Left ventricle myocardium inferior (tissue), 1 donor: ENCODE results near the gene ACR. TPM values are rescaled to one million over a fixed set of nuclear protein-coding genes. Genes with fewer than 3 reads are reported as not detected.

Experiments used
- DNase-seq: peaks from one replicate; pipeline ENCODE4 v3.0.0-alpha.2; 2020
- H3K27ac ChIP-seq: fragments of 200-600 bp; replicated peaks from 2 replicates; pipeline ENCODE4 v1.8.0; 2021
- H3K27me3 ChIP-seq: fragments of 200-600 bp; 2 replicates; pipeline ENCODE4 v1.8.0; 2021; ENCODE audit warnings: low read depth
- H3K36me3 ChIP-seq: fragments of 200-600 bp; 2 replicates; pipeline ENCODE4 v1.8.0; 2021
- H3K4me1 ChIP-seq: fragments of 200-600 bp; 2 replicates; pipeline ENCODE4 v1.8.0; 2021
- H3K4me3 ChIP-seq: fragments of 200-600 bp; 2 replicates; pipeline ENCODE4 v1.8.0; 2021; ENCODE audit warnings: mild to moderate bottlenecking, moderate library complexity
- H3K9me3 ChIP-seq: fragments of 200-600 bp; replicated peaks from 2 replicates; pipeline ENCODE4 v1.8.0; 2021
- intact Hi-C: fragments of 100-400 bp; cut with micrococcal nuclease; formaldehyde crosslinking; loops from one replicate; pipeline ENCODE4 v1.11.0; 2022
- total RNA-seq: library from RNA; stranded (reverse); fragmentation: NEBNext Ultra II Directional; extraction: Animal tissue kit (Norgen Biotek cat#: 25700); gene quantifications from one replicate; pipeline ENCODE4 v1.2.1, GENCODE V29; 2021
- TF ChIP-seq, protein P1 (sequence below): fragments of 200-600 bp; IDR thresholded peaks from 2 replicates; pipeline ENCODE4 v1.8.0; 2021; ENCODE audit warnings: antibody characterized with exemption, mild to moderate bottlenecking, borderline replicate concordance
- donor health status: DM: no; HTN: yes; CAD: no; lungs with severe emphysema.

The ACR gene
- total RNA-seq, 1 donor from 2014 or later: 0.30 TPM

DNA sequence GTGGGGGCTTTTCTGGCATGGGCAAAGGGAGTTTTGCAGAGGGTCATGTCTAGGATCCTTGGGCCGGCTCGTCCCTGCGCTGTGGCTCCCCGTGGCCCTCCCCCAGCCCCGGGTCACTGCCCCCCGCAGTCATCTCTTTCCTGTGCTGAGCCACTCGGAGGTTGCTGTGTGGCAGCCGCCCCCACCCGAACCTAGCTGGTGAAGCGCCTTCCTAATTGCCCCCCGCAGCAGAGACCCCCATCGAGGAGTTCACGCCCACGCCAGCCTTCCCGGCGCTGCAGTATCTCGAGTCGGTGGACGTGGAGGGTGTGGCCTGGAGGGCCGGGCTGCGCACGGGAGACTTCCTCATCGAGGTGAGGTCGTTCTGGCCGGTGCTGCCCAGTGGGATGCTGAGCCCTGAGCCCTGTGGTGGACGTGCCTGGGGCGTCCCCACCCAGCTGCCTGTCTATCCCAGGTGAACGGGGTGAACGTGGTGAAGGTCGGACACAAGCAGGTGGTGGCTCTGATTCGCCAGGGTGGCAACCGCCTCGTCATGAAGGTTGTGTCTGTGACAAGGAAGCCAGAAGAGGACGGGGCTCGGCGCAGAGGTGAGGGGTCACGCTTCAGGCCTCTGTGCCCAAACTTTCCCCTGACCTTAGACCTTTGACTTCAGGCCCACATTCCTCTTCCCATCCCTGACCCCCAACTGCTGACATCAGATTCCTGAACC lies 33.3 kb upstream of the ACR start:
- Histone ChIP-seq H3K36me3 (peaks cover 41% of the 10 kb centered on the region), H3K27ac (peak overlapping the region; percentile 46), H3K9me3 (no peaks in the 10 kb centered on the region), H3K4me1 (peaks cover 57% of the 10 kb centered on the region), H3K27me3 (no peaks in the 10 kb centered on the region), H3K4me3 (no peak overlapping the region)
- TF ChIP-seq, protein P1, sequence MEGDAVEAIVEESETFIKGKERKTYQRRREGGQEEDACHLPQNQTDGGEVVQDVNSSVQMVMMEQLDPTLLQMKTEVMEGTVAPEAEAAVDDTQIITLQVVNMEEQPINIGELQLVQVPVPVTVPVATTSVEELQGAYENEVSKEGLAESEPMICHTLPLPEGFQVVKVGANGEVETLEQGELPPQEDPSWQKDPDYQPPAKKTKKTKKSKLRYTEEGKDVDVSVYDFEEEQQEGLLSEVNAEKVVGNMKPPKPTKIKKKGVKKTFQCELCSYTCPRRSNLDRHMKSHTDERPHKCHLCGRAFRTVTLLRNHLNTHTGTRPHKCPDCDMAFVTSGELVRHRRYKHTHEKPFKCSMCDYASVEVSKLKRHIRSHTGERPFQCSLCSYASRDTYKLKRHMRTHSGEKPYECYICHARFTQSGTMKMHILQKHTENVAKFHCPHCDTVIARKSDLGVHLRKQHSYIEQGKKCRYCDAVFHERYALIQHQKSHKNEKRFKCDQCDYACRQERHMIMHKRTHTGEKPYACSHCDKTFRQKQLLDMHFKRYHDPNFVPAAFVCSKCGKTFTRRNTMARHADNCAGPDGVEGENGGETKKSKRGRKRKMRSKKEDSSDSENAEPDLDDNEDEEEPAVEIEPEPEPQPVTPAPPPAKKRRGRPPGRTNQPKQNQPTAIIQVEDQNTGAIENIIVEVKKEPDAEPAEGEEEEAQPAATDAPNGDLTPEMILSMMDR: no peak
- DNase-seq: peak; percentile 11
- intact Hi-C loops: no loop called here

DNA sequence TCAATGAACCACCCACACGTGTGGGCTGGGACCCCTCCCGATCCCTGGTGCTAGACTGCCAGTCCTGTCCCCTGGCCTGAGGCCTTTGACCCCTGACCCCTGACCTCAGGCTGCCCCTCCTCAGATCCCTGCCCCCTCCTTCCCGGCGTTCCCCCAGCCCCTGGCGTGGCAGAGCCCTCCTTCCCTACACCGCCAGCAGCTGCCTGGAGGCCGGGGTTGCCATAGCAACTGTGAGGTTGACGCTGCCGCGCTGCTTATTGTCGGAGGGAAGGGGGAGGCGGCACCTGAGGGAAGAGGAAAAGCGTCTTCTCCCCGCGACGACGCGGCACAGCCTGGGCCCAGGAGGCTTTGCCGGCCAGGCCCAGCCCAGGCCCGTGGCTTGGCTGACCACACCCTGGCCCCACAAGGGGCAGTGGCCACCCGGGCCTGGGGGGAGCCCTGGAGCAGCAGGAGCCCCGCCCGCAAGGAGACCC lies 32.7 kb upstream of the ACR start:
- DNase-seq: peak; percentile 52
- H3K36me3 ChIP-seq: peaks cover 44% of the 10 kb centered on the region
- no peak overlapping the region for H3K4me3 ChIP-seq
- no peaks in the 10 kb centered on the region for H3K27me3 ChIP-seq
- intact Hi-C loops: no loop called here
- H3K27ac ChIP-seq: peak overlapping the region; percentile 46
- H3K4me1 ChIP-seq: peaks cover 57% of the 10 kb centered on the region
- TF ChIP-seq, protein P1: no peak
- H3K9me3 ChIP-seq: no peaks in the 10 kb centered on the region

DNA sequence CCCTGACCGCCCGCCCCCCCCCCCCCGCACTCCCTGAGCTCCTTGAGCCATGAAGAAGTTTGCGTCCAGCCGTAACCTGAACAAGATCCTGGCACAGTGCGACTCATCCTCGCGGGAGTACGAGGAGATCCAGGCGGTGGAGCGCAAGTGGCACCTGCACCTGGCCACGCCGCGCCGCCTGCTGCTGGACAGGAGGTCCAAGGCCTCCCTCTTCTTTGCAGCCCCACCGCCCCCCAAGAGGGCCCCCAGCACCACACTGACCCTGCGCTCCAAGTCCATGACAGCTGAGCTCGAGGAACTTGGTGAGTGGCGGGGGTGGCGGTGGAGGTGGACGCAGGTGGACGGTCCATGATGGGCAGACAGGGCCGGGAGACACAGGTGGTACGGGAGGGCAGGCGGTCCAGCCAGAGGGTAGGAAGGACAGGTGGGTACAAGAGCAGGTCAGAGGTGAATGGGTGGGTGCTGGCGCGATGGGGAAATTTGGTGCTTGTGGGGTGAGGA lies 32.1 kb upstream of the ACR start:
- intact Hi-C loops: no loop called here
- peaks cover 44% of the 10 kb centered on the region for H3K36me3 ChIP-seq
- peak; percentile 13 for DNase-seq

DNA sequence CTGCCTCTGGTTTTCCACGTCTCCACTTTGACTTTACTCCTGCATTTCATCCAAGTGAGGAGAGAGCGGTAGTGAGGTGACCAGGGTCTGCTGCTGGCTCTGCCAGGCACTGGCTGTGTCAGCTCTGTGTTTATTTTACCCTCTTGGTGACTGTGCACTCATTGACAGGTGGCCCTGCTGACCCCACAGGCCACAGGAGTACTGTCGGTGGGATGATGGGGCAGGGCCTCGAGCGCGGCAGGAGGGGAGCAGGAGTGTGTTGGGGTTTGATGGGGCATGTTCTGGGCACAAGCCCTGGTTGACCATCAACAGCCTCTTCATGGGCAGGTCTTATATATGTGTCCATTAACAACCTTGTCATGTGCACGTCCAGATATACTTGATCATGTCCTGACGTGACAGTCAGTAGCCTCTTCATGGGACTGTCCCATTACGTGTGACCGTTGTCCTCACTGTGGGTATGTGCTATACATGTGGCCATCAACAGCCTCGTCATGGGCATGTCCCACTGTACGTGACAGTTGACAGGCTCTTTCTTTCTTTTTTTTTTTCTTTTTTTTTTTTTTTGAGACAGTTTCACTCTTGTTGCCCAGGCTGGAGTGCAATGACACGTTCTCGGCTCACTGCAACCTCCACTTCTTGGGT lies 31.4 kb upstream of the ACR start:
- intact Hi-C loops: no loop called here
- Histone ChIP-seq H3K27ac (no peak overlapping the region), H3K36me3 (peaks cover 44% of the 10 kb centered on the region), H3K27me3 (no peaks in the 10 kb centered on the region), H3K4me3 (no peak overlapping the region), H3K9me3 (no peaks in the 10 kb centered on the region), H3K4me1 (peaks cover 57% of the 10 kb centered on the region)
- peak; percentile 5 for DNase-seq
- TF ChIP-seq, protein P1: no peak

More for the DNA sequence above, 32.1 kb upstream of the ACR start:
- H3K27me3 ChIP-seq: no peaks in the 10 kb centered on the region
- H3K4me1 ChIP-seq: peaks cover 57% of the 10 kb centered on the region
- peak overlapping the region; percentile 46 for H3K27ac ChIP-seq
- H3K9me3 ChIP-seq: no peaks in the 10 kb centered on the region
- no peak overlapping the region for H3K4me3 ChIP-seq
- TF ChIP-seq, protein P1: no peak

GRCh38 chr22:50708474-50708873 lies 29.5 kb upstream of the ACR start:
- intact Hi-C loops: no loop called here
- H3K36me3 ChIP-seq: peaks cover 32% of the 10 kb centered on the region
- no peak overlapping the region for H3K4me3 ChIP-seq
- no peaks in the 10 kb centered on the region for H3K9me3 ChIP-seq
- H3K4me1 ChIP-seq: peaks cover 63% of the 10 kb centered on the region
- H3K27me3 ChIP-seq: no peaks in the 10 kb centered on the region
- H3K27ac ChIP-seq: no peak overlapping the region
- TF ChIP-seq, protein P1: no peak
- DNase-seq: no peak
